Measurements from ENCODE around the gene ZSCAN4.

ZSCAN4 gene

GRCh38 chr19:57672466-57672865 lies 3.7 kb downstream of the ZSCAN4 start:
- no peak for DNase-seq (ENCODE audit: insufficient read length, low spot score)
- FAIRE-seq: no peak
- no peak for TF ChIP-seq SPI1 (IDR thresholded peaks at IDR 0.05; ENCODE audit: low read depth, low read length)
- TF ChIP-seq POLR2A (IDR thresholded peaks at IDR 0.05; ENCODE audit: low read depth, low read length): no peak
- TF ChIP-seq PAX5 (IDR thresholded peaks at IDR 0.05; ENCODE audit: insufficient read depth, low read length, severe bottlenecking): no peak
- TF ChIP-seq POU2F2 (IDR thresholded peaks at IDR 0.05; ENCODE audit: low read depth, low read length): no peak
- TF ChIP-seq POLR2AphosphoS5 (IDR thresholded peaks at IDR 0.05; ENCODE audit: low read depth, low read length): no peak
- no peak for TF ChIP-seq TAF1 (IDR thresholded peaks at IDR 0.05; ENCODE audit: low read depth, low read length)

GRCh38 chr19:57675881-57676280 lies 7.1 kb downstream of the ZSCAN4 start:
- DNase-seq (ENCODE audit: insufficient read length, low spot score) (no peak), FAIRE-seq (no peak)
- no peak for TF ChIP-seq POLR2A (IDR thresholded peaks at IDR 0.05; ENCODE audit: low read depth, low read length)
- TF ChIP-seq POLR2AphosphoS5 (IDR thresholded peaks at IDR 0.05; ENCODE audit: low read depth, low read length): no peak
- TF ChIP-seq TAF1 (IDR thresholded peaks at IDR 0.05; ENCODE audit: low read depth, low read length): no peak
- TF ChIP-seq POU2F2 (IDR thresholded peaks at IDR 0.05; ENCODE audit: low read depth, low read length): no peak
- TF ChIP-seq SPI1 (IDR thresholded peaks at IDR 0.05; ENCODE audit: low read depth, low read length): no peak
- TF ChIP-seq PAX5 (IDR thresholded peaks at IDR 0.05; ENCODE audit: insufficient read depth, low read length, severe bottlenecking): no peak

GRCh38 chr19:57682226-57682766 lies 13.6 kb downstream of the ZSCAN4 start:
- FAIRE-seq (no peak), DNase-seq (ENCODE audit: insufficient read length, low spot score) (no peak)
- TF ChIP-seq SPI1 (IDR thresholded peaks at IDR 0.05; ENCODE audit: low read depth, low read length): no peak
- no peak for TF ChIP-seq POLR2A (IDR thresholded peaks at IDR 0.05; ENCODE audit: low read depth, low read length)
- TF ChIP-seq PAX5 (IDR thresholded peaks at IDR 0.05; ENCODE audit: insufficient read depth, low read length, severe bottlenecking): no peak
- TF ChIP-seq TAF1 (IDR thresholded peaks at IDR 0.05; ENCODE audit: low read depth, low read length): no peak
- no peak for TF ChIP-seq POLR2AphosphoS5 (IDR thresholded peaks at IDR 0.05; ENCODE audit: low read depth, low read length)
- TF ChIP-seq POU2F2 (IDR thresholded peaks at IDR 0.05; ENCODE audit: low read depth, low read length): no peak

GRCh38 chr19:57686727-57687126 lies 18.0 kb downstream of the ZSCAN4 start:
- TF ChIP-seq POU2F2 (IDR thresholded peaks at IDR 0.05; ENCODE audit: low read depth, low read length) (no peak), POLR2AphosphoS5 (IDR thresholded peaks at IDR 0.05; ENCODE audit: low read depth, low read length) (no peak), SPI1 (IDR thresholded peaks at IDR 0.05; ENCODE audit: low read depth, low read length) (no peak), TAF1 (IDR thresholded peaks at IDR 0.05; ENCODE audit: low read depth, low read length) (no peak), POLR2A (IDR thresholded peaks at IDR 0.05; ENCODE audit: low read depth, low read length) (no peak), PAX5 (IDR thresholded peaks at IDR 0.05; ENCODE audit: insufficient read depth, low read length, severe bottlenecking) (no peak)
- FAIRE-seq (no peak), DNase-seq (ENCODE audit: insufficient read length, low spot score) (no peak)

- no peak for TF ChIP-seq TAF1 (IDR thresholded peaks at IDR 0.05; ENCODE audit: low read depth, low read length)
- no peak for TF ChIP-seq PAX5 (IDR thresholded peaks at IDR 0.05; ENCODE audit: insufficient read depth, low read length, severe bottlenecking)
- TF ChIP-seq SPI1 (IDR thresholded peaks at IDR 0.05; ENCODE audit: low read depth, low read length): no peak
- TF ChIP-seq POU2F2 (IDR thresholded peaks at IDR 0.05; ENCODE audit: low read depth, low read length): no peak
- TF ChIP-seq POLR2AphosphoS5 (IDR thresholded peaks at IDR 0.05; ENCODE audit: low read depth, low read length): no peak
- no peak for TF ChIP-seq POLR2A (IDR thresholded peaks at IDR 0.05; ENCODE audit: low read depth, low read length)
- no peak for FAIRE-seq
- DNase-seq (ENCODE audit: insufficient read length, low spot score): no peak
Observed at GRCh38 chr19:57687363-57688010, 18.8 kb downstream of the ZSCAN4 start.

- DNase-seq (ENCODE audit: insufficient read length, low spot score): no peak
- TF ChIP-seq TAF1 (IDR thresholded peaks at IDR 0.05; ENCODE audit: low read depth, low read length) (no peak), PAX5 (IDR thresholded peaks at IDR 0.05; ENCODE audit: insufficient read depth, low read length, severe bottlenecking) (no peak), SPI1 (IDR thresholded peaks at IDR 0.05; ENCODE audit: low read depth, low read length) (no peak), POU2F2 (IDR thresholded peaks at IDR 0.05; ENCODE audit: low read depth, low read length) (no peak), POLR2AphosphoS5 (IDR thresholded peaks at IDR 0.05; ENCODE audit: low read depth, low read length) (no peak), POLR2A (IDR thresholded peaks at IDR 0.05; ENCODE audit: low read depth, low read length) (no peak)
- no peak for FAIRE-seq
Observed at GRCh38 chr19:57688011-57688763, 19.5 kb downstream of the ZSCAN4 start.

GRCh38 chr19:57689750-57690149 lies 21.0 kb downstream of the ZSCAN4 start:
- TF ChIP-seq SPI1 (IDR thresholded peaks at IDR 0.05; ENCODE audit: low read depth, low read length) (no peak), POLR2A (IDR thresholded peaks at IDR 0.05; ENCODE audit: low read depth, low read length) (no peak), POLR2AphosphoS5 (IDR thresholded peaks at IDR 0.05; ENCODE audit: low read depth, low read length) (no peak), TAF1 (IDR thresholded peaks at IDR 0.05; ENCODE audit: low read depth, low read length) (no peak), PAX5 (IDR thresholded peaks at IDR 0.05; ENCODE audit: insufficient read depth, low read length, severe bottlenecking) (no peak), POU2F2 (IDR thresholded peaks at IDR 0.05; ENCODE audit: low read depth, low read length) (no peak)
- DNase-seq (ENCODE audit: insufficient read length, low spot score): no peak
- no peak for FAIRE-seq

- TF ChIP-seq POLR2AphosphoS5 (IDR thresholded peaks at IDR 0.05; ENCODE audit: low read depth, low read length) (no peak), POU2F2 (IDR thresholded peaks at IDR 0.05; ENCODE audit: low read depth, low read length) (no peak), POLR2A (IDR thresholded peaks at IDR 0.05; ENCODE audit: low read depth, low read length) (no peak), PAX5 (IDR thresholded peaks at IDR 0.05; ENCODE audit: insufficient read depth, low read length, severe bottlenecking) (no peak)
- no peak for DNase-seq (ENCODE audit: insufficient read length, low spot score)
- no peak for FAIRE-seq
Observed at GRCh38 chr19:57701625-57702024, 32.9 kb downstream of the ZSCAN4 start.

- TF ChIP-seq TAF1 (IDR thresholded peaks at IDR 0.05; ENCODE audit: low read depth, low read length) (no peak), POLR2A (IDR thresholded peaks at IDR 0.05; ENCODE audit: low read depth, low read length) (no peak), PAX5 (IDR thresholded peaks at IDR 0.05; ENCODE audit: insufficient read depth, low read length, severe bottlenecking) (no peak), SPI1 (IDR thresholded peaks at IDR 0.05; ENCODE audit: low read depth, low read length) (no peak), POU2F2 (IDR thresholded peaks at IDR 0.05; ENCODE audit: low read depth, low read length) (no peak)
- DNase-seq (ENCODE audit: insufficient read length, low spot score): no peak
- no peak for FAIRE-seq
Observed at GRCh38 chr19:57706346-57706745, 37.6 kb downstream of the ZSCAN4 start.

Data from GM12891 (cell line).